ELR (cell line): ENCODE data around the gene PPP1R15A.
"Not testable (repeated sequence)": the region's sequence is repeated elsewhere in the genome, so short reads cannot be mapped to it uniquely, and the experiment has no call there.

Experiments used
- DNase-seq: peaks from one replicate; pipeline ENCODE4 v3.0.0-alpha.2; 2015; ENCODE audit warnings: low read depth

Gene PPP1R15A

DNA sequence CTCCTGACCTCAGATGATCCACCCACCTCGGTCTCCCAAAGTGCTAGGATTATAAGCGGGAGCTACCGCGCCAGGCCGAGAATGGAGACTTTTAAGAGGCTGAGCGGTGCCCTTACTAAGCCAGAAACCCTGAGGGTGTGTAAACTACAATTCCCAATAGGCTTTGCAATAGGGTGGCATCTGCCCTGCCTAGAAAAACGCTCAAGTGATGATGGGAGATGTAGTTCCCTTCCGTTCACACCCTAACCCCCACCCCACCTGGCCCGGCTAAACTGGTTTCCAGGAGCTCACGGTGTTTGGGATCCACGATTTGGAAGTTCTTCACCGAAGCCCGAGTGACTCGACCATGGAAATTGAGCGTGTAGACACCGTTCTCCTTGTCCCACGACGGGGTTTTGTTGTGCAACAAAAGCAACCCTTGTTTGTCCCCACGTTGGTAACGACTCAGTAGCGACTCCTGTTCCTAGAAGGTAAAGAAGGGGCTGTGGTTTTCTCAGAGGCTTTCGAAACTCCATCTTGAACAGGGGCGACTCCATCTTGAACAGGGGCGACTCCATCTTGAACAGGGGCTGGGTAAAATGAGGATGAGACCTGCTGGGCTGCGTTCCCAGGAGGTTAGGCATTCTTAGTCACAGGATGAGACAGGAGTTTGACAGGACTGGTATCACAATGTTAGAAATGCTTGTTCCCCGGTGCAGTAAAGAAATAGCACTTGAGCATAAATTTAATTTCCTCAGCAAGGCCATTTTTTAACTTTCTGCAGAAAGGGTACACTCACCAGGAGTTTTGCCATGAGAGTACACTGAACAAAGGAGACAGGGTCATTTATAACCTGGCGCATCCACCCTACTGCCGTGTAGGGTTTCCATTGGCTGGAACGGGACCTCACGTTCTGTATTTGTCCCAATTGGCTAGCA, 9.8 kb downstream of the PPP1R15A start:
- peak; percentile 50 for DNase-seq

DNA sequence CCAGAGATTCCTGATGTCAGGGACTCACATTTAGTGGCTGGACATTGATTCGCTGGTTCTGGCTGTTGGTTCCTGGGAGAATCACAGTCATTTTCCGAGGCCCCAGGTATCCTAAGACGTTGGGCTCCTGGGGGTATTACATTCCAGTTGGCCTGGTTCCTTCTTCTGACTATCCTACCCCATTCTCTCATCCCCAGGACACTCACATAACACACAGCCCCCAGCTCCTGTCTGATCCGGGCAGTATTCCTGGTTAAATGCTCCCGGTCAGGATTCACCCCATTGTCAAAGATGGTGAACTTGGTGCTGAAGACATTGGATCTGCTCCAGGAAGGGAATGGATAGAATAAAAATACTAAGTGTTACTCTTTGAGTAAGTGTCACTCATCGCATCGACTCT, 11.5 kb downstream of the PPP1R15A start:
- no peak for DNase-seq

DNA sequence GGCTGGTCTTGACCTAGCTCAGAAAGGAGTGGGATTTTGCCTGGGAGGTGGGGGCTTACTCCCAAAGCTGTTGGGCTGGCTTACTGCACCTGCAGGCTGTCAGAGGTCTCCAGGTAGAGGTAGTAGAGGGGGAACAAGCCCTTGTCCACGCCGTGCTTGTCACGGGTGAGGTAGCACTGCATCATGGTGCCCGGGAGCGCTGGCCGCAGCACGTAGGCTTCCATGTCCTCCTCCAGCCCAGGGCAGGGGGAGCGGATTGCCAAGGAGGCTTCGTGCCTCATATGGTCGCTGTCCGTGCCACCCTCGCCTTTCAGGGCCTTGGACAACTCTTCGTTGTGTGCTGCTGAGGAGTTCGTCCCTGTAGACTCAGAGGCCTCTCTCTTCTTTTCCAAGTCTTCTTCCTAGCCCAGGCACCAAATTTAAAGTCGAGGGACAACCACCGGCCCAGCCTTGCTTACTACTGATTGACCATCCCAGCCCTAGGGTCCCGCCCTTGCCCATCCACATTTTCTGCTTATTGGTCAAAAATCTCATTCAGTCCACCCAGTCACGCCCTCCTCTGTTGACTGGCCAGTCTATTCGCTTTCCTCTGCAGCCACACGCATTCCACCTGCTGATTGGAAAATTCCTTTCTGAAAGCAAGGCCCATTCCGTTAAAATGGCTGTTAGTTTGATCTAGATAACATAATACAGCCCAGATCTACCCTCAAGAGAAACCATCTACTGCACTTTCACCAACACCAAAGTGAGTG, 15.8 kb downstream of the PPP1R15A start:
- no peak for DNase-seq

DNA sequence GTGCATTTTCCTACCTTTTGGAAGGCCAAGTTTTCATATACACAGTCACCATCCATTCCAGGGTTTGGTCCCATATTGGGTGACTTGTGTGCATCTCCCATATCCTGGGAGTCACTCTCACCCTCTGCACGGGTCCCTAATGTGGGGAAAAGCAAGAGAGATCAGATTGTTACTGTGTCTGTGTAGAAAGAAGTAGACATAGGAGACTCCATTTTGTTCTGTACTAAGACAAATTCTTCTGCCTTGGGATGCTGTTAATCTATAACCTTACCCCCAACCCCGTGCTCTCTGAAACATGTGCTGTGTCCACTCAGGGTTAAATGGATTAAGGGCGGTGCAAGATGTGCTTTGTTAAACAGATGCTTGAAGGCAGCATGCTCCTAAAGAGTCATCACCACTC, 17.3 kb downstream of the PPP1R15A start:
- not testable (repeated sequence) for DNase-seq

DNA sequence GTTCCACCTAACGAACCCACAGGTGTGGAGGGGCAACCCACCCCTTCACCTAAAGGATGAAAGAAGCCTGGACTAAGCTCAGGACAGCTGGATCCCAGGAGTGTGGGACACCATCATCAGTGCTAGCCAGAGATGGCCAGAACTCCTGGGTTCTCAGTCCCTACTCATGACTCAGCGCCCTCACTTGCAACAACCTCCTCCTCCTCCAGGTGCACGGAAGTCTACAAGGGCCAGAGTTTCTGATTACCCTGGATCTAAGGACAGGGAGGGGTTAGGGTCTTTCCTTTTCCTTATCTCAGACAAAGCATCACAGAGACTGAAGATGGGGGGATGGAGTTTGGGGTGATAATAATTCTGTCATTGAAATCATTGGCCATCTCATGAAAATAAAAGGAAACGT, 18.3 kb downstream of the PPP1R15A start:
- DNase-seq: no peak

DNA sequence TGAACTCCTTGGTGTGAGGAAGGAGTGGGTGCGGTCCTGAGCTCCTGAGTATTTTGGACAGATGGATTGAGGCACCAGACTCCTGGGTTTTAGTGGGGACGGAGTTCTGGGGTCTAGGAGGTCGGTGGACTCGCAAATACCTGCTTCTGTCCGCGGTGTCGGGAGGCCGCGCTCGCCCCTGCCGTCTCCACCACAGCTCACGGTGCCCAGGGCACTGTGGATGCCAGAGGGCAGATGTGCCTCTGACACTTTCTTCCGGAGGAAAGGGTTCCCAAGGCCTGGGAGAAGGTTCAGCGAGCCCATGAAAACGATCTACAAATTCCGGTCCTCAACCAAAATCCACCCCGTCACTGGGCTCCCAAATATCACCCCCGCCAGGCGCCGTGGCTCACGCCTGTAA, 23.0 kb downstream of the PPP1R15A start:
- DNase-seq: no peak

DNA sequence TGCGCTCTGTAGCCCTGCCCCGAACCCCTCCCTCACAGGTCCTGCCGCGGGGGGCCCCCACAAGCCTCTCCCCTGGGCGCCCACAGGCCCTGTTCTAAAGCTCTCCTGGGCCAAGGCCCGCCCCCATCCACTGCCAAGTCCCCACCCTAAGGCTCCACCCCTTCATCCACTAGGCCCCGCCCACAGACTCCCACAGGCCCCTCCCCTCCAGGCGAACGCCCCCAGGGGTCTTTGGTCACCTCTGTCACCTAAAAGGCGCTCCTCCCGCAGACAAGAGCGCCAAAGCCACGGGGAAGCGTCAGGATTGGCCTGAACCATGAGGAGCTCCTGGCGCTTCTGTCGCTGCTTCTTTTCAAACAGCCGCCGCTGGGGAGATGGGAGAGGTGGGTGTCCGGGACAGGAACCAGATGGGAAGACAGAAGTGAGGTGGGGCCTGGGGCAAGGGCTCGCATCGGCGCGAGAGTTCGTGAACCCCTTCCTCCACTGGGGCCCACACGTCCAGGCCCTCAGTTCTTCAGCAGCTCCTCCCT, 24.0 kb downstream of the PPP1R15A start:
- DNase-seq: no peak

DNA sequence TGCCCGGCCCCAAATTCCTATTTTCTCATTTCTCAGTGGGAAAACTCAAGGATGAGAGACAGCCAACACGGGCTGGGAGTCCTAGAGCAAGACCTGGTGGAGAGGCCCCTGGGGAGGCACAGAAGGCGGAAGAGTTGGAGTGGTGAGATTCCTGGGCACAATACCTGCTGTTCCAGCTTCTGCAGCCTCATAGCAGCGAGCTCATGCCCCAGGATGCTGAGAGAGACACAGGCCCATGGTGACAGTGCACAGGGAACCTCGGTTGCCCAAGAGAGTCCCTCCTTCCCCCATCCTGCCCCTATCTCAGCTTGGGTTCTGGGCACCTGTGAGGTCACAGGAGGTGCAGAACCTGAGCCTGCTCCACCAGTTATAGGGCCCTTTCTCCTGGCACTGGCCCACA, 25.0 kb downstream of the PPP1R15A start:
- no peak for DNase-seq

DNA sequence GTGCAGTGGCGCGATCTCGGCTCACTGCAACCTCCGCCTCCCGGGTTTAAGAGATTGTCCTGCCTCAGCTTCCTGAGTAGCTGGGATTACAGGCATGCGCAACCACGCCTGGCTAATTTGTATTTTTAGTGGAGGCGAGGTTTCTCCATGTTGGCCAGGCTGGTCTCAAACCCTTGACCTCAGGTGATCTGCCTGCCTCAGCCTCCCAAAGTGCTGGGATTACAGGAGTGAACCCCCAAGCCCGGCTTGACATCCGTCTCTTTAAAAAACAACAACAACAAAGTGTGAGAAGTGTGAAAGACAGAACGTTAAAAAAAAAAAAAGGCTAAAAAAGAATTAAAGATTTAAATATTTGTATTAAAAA, 27.1 kb downstream of the PPP1R15A start:
- DNase-seq: not testable (repeated sequence)

DNA sequence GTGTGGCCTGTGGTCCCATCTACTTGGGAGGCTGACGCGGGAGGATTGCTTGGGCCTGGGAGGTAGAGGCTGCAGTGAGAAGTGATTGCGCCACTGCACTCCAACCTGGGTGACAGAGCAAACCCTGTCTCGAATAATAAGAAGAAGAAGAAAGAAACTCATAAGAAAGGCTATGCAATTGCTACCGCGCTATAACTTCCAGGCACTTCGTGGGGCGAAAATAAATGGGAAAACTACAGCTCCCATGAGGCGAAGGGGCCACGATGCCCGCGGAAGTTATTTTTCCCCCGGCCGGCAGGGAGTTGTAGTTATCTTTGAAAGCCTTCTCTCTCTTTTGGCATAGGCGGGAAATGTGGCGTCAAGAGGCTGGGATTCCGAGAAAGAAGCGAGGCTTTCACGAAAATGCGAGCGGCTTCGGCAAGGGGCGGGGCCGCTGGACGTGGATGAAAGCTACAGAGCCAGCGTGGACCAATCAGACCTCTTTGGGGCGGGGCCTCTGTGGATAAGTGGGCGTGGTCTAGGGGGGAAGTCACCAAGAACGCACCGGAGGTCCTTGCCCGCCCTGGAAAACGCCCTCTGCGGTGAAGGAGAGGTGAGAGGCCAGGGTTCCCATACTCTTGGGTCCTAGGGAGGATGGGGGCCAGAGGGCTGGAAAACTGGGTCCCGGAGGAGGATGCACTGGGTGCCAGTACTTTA, 27.7 kb downstream of the PPP1R15A start, which contains the start of gene NUCB1:
TSS of gene NUCB1 (plus strand) at position 532 of the 696 bp plus-strand sequence. CDS start 485 bp downstream, outside the sequence.
- peak; percentile 99 for DNase-seq

DNA sequence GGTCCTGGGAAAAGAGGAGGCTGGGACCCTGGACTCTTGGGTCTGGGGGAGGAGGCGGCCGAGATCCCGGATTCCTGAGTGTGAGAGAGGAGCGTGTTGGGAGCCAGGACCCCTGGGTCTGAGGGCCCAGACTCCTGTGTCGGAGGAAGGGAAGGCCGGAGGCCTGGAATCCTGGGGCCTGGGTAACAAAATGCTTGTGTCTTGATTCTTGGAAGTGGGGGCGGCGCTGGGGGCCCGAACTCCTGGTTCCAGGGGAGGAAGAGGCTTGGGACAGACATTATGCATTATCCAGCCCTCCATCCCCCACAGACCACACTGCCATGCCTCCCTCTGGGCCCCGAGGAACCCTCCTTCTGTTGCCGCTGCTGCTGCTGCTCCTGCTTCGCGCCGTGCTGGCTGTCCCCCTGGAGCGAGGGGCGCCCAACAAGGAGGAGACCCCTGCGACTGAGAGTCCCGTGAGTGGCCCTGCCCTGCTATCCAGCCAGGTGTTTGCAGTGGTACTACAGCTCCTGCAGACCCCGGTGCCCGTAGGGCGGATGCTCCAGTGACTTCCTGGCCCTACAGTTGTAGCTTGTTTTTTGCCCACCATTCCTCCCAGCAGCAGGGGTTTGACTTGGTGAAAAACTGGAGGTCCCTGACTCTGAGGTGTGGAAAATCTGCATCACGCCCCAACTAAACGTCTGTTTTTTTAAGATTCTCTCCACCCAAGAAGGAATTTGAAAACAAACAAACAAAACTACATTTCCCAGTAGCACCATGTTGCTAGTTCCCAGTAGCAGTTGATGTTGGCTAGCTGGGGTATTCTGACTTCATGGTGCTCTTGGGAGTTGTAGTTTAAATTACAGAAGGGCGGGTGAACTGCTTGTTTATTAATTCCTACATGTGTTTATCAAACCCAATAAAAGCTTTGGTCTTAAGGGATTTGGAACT, 28.5 kb downstream of the PPP1R15A start:
- peak; percentile 43 for DNase-seq

DNA sequence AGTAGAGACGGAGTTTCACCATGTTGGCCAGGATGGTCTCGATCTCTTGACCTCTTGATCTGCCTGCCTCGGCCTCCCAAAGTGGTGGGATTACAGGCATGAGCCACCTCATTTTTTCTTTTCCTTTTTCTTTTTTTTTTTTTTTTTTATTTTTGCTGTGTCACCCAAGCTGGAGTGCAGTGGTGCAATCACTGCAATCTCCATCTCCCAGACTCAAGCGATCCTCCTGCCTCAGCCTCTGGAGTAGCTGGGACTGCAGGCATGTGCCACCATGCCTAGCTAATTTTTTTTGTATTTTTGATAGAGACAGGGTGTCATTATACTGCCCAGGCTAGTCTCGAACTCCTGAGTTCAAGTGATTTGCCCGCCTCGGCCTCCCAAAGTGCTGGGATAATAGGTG, 30.1 kb downstream of the PPP1R15A start:
- DNase-seq: not testable (repeated sequence)

DNA sequence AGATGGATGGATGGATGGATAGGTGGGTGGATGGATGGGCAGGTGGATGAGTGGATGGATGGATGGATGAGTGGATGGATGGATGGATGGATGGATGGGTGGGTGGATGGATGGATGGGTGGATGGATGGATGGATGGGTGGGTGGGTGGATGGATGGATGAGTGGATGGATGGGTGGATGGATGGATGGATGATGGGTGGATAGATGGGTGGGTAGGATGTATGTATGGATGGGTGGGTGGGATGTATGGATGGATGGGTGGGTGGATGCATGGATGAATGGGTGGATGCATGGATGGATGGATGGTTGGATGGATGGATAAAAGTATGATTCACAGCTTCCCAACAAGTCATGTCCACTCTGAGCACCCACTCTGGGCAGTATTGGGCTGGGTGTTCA, 31.6 kb downstream of the PPP1R15A start:
- DNase-seq: not testable (repeated sequence)

DNA sequence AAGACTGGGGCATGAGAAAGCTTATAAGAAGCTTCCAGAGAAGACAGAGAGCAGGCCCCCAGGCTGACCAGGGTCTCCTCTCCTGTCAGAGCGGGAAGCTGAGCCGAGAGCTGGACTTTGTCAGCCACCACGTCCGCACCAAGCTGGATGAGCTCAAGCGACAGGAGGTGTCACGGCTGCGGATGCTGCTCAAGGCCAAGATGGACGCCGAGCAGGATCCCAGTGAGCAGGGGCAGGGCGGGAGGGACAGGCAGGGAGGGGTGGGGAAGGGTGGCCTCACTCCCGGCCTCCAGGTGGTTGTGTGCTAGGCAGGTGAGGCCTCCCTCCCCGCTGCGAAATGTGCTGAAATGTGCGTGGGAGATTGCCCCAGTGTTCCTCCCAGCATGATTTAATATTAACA, 33.4 kb downstream of the PPP1R15A start:
- no peak for DNase-seq

DNA sequence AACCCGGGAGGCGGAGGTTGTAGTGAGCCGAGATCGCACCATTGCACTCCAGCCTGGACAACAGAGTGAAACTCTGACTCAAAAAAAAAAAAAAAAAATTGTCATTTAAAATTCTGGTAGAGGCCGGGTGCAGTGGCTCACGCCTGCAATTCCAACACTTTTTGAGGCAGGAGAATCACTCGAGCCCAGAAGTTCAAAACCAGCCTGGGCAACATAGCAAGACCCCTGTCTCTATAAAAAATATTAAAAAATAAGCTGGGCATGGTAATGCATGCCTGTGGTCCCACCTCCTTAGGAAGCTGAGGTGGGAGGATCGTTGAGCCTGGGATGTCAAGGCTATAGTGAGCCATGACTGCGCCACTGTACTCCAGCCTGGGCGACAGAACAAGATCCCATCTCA, 34.1 kb downstream of the PPP1R15A start:
- no peak for DNase-seq

DNA sequence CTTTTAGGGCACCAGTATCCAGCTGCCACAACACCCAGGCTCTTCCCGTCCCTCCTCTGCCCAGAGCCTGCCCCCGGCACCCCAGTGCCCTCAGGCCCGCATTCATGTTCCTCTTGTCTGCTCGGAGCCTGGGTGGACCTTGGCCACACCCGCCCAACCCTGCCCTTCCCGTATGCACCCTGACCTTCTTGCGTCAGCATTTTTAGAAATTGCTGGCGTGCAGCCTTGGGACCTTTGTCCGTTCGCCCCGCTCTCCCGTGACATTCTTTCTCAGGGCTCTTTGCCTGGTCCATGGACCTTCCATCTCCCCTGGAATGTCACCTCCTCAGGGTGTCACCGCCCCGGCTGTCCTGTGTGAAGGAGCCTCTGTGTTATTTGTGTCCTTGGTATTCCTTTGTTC, 35.5 kb downstream of the PPP1R15A start:
- DNase-seq: no peak

DNA sequence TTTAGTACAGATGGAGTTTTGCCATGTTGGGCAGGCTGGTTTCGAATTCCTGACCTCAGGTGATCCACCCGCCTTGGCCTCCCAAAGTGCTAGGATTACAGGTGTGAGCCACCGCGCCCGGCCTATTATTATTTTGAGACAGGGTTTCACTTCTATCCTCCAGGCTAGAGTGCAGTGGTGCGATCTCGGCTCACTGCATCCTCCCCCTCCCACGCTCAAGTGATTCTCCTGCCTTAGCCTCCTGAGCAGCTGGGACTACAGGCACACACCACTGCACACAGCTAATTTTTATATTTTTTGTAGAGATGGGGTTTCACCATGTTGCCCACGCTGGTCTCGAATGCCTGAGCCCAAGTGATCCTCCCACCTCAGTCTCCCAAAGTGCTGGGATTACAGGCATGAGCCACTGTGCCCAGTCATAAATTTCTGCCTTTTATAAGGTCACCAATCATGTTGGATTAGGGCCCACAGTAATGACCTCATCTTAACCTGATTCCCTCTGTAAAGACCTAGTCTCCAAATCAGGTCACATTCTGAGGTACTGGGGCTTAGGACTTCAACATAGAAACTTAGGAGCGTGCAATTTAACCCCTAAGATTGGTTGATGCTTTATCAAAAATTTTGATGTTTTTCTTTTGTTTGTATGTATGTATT, 37.3 kb downstream of the PPP1R15A start:
- DNase-seq: not testable (repeated sequence)

DNA sequence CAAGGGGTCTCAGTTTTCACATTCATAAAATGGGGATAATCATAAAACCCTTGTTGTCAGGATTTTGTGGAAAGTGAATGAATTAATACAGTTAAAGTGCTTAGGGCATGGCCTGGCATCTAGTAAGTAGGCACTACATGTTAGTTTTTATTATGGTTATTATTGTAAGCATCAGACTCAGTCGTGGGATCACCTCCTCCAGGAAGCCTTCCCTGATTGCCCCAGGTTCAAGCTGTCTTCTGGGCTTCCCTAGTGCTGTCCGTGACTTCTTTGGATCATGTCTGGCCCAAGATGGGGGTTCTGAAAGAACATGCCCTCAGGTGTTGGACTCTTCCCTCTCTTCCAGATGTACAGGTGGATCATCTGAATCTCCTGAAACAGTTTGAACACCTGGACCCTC, 38.6 kb downstream of the PPP1R15A start:
- no peak for DNase-seq

DNA sequence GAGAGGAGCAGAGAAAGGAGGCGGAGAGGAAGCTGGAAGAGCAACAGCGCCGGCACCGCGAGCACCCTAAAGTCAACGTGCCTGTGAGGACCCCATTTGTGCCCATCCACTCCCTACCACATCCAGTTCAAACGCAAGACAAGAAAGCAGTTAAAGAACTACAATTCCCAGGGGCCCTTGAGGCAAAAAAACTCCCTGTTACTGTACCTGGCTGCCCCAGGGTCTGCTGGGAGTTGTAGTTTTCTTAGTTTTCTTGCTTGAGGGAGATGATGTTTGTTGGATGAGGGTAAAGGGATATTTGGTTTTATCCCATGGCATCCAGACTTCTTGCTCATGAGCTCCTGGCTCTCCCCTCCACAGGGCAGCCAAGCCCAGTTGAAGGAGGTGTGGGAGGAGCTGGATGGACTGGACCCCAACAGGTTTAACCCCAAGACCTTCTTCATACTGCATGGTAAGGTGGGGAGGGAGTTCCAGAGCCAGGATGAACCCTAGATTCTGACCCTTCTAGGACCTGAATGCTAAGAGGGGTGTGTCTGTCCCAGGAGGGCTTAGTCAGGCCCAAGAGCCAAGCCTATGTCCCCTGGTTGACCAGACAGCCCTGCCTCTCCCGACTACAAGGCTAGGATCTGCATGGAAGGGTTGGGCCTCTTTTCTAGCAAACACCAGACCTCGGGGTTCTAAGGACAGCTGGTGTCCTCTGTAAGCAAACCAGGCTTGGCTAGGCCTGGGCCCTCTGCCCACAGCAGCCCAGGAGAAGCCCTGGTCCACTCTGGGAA, 41.1 kb downstream of the PPP1R15A start:
- DNase-seq: peak; percentile 47

DNA sequence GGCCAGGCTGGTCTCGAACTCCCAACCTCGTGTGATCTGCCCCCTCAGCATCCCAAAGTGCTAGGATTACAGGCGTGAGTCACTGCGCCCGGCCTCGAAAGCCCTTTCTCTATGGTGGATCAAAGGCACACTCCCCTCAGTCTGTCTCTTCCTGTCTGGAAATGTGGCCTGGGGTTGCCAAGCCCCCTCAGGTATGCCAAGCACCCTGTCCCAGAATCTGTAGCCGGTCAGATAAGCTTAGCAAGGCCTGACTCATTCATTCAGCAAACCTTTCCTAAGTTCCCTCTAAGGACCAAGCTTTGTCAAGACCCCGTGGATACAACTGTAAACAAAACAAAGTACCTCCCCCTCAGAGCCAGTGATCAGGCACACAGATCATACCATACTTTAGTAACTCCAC, 42.0 kb downstream of the PPP1R15A start:
- no peak for DNase-seq
